IMR-90 (cell line): ENCODE measurements around the gene GRAMD4. TPM values are rescaled to one million over a fixed set of nuclear protein-coding genes. Genes with fewer than 3 reads are reported as not detected.

Source experiments
- ATAC-seq: fragments of 200-7000 bp; cut with Tn5 transposase; 2 replicates; pipeline ENCODE4 v1.9.1; 2020; ENCODE audit warnings: low read depth, mild to moderate bottlenecking, moderate library complexity
- BruUV-seq: library from RNA; stranded (reverse); fragments of 400-500 nt; replicated peaks from 2 replicates; lab custom pipeline; 2021; lab: Mats Ljungman, UMichigan
- CTCF ChIA-PET: fragments of 300-600 bp; formaldehyde crosslinking; extraction: SDS; loops from one replicate; lab custom pipeline; 2021; ENCODE audit warnings: antibody characterized with exemption; lab: Yijun Ruan, JAX
- POLR2A ChIA-PET: fragments of 300-600 bp; sonication (Branson Sonifier 250); formaldehyde crosslinking; loops from one replicate; lab custom pipeline; 2022; ENCODE audit warnings: antibody characterized with exemption; ENCODE audit not compliant: unreplicated experiment; lab: Charles Lee
- DNase-seq: peaks from one replicate; pipeline ENCODE4 v3.0.0; 2013
- H2AFZ ChIP-seq: replicated peaks from 2 replicates; pipeline ENCODE3; 2013; ENCODE audit warnings: low read length, mild to moderate bottlenecking; ENCODE audit not compliant: poor library complexity
- H2AK5ac ChIP-seq: 2 replicates; pipeline ENCODE4 v1.6.1; 2013; ENCODE audit warnings: low read depth, low read length, inconsistent platforms
- H2AK9ac ChIP-seq: replicated peaks from 2 replicates; pipeline ENCODE3; 2013; ENCODE audit warnings: mild to moderate bottlenecking, low read depth, low read length, moderate library complexity; ENCODE audit not compliant: poor library complexity
- H2BK120ac ChIP-seq: 2 replicates; pipeline ENCODE4 v1.6.1; 2013; ENCODE audit warnings: low read depth, low read length, inconsistent platforms
- H2BK15ac ChIP-seq: 3 replicates; pipeline ENCODE4 v1.6.1; 2013; ENCODE audit warnings: low read depth, low read length, inconsistent platforms
- H2BK20ac ChIP-seq: 2 replicates; pipeline ENCODE4 v1.6.1; 2013; ENCODE audit warnings: low read depth, mild to moderate bottlenecking, inconsistent platforms, low read length, moderate library complexity
- H2BK5ac ChIP-seq: 2 replicates; pipeline ENCODE4 v1.6.1; 2013; ENCODE audit warnings: mild to moderate bottlenecking, low read depth, low read length, inconsistent platforms; ENCODE audit not compliant: poor library complexity, severe bottlenecking
- H3K14ac ChIP-seq: replicated peaks from 2 replicates; pipeline ENCODE4 v1.6.1; 2013; ENCODE audit warnings: low read depth, low read length, inconsistent platforms
- H3K18ac ChIP-seq: 2 replicates; pipeline ENCODE4 v1.6.1; 2013; ENCODE audit warnings: low read depth, low read length, control low read depth
- H3K23ac ChIP-seq: 2 replicates; pipeline ENCODE4 v1.6.1; 2013; ENCODE audit warnings: low read depth, low read length, inconsistent platforms
- H3K27ac ChIP-seq: 2 replicates; pipeline ENCODE4 v1.5.1; 2013; ENCODE audit warnings: mild to moderate bottlenecking, control low read depth, low read length; ENCODE audit not compliant: insufficient read depth
- H3K27me3 ChIP-seq: 2 replicates; pipeline ENCODE4 v1.6.1; 2013; ENCODE audit warnings: low read length; ENCODE audit not compliant: control insufficient read depth, insufficient read depth
- H3K36me3 ChIP-seq: 2 replicates; pipeline ENCODE4 v1.6.1; 2013; ENCODE audit warnings: low read length, mixed read lengths; ENCODE audit not compliant: control insufficient read depth, insufficient read depth
- H3K4ac ChIP-seq: 2 replicates; pipeline ENCODE4 v1.6.1; 2013; ENCODE audit warnings: low read depth, low read length, inconsistent platforms
- H3K4me1 ChIP-seq: 2 replicates; pipeline ENCODE4 v1.6.1; 2013; ENCODE audit warnings: low read length, mixed read lengths; ENCODE audit not compliant: control insufficient read depth, insufficient read depth
- H3K4me2 ChIP-seq: 2 replicates; pipeline ENCODE4 v1.6.1; 2013; ENCODE audit warnings: low read depth, mild to moderate bottlenecking, control low read depth, low read length, moderate library complexity
- H3K4me3 ChIP-seq: 2 replicates; pipeline ENCODE4 v1.5.1; 2013; ENCODE audit warnings: low read depth, mild to moderate bottlenecking, control low read depth, low read length, moderate library complexity; ENCODE audit not compliant: insufficient read depth
- H3K56ac ChIP-seq: 2 replicates; pipeline ENCODE4 v1.6.1; 2013; ENCODE audit warnings: low read length, inconsistent platforms; ENCODE audit not compliant: insufficient read depth; ENCODE audit errors: extremely low read depth
- H3K79me1 ChIP-seq, 2 experiments: 2 replicates each; pipeline ENCODE4 v1.6.1; 2013; ENCODE audit warnings: low read length in 2 of 2, inconsistent platforms in 1 of 2, low read depth in 1 of 2
- H3K9ac ChIP-seq: 2 replicates; pipeline ENCODE4 v1.6.1; 2013; ENCODE audit warnings: low read depth, low read length, control low read depth
- H3K9me1 ChIP-seq: 2 replicates; pipeline ENCODE4 v1.6.1; 2013; ENCODE audit warnings: low read length, inconsistent platforms; ENCODE audit not compliant: insufficient read depth
- H3K9me3 ChIP-seq: 2 replicates; pipeline ENCODE4 v1.6.1; 2013; ENCODE audit warnings: low read length; ENCODE audit not compliant: control insufficient read depth, insufficient read depth
- H4K20me1 ChIP-seq: 2 replicates; pipeline ENCODE4 v1.6.1; 2013; ENCODE audit warnings: low read length, inconsistent platforms; ENCODE audit not compliant: insufficient read depth
- H4K5ac ChIP-seq: 2 replicates; pipeline ENCODE4 v1.6.1; 2013; ENCODE audit warnings: mild to moderate bottlenecking, low read depth, low read length, control low read depth
- H4K8ac ChIP-seq, 2 experiments: 2 replicates each; pipeline ENCODE4 v1.6.1; 2013; ENCODE audit warnings: low read depth in 2 of 2, low read length in 2 of 2, control low read depth in 1 of 2, inconsistent platforms in 1 of 2
- H4K91ac ChIP-seq: 2 replicates; pipeline ENCODE4 v1.6.1; 2013; ENCODE audit warnings: low read depth, low read length, inconsistent platforms; ENCODE audit not compliant: insufficient read depth
- CEBPB ChIP-seq: IDR thresholded peaks from 2 replicates; pipeline ENCODE4 v1.6.1; 2012; ENCODE audit warnings: low read depth, low read length, improper control_type of control experiment
- CHD1 ChIP-seq: IDR thresholded peaks from 2 replicates; pipeline ENCODE4 v1.6.1; 2012; ENCODE audit warnings: low read depth, low read length, improper control_type of control experiment
- MAFK ChIP-seq: IDR thresholded peaks from 2 replicates; pipeline ENCODE4 v1.6.1; 2012; ENCODE audit warnings: low read depth, low read length, improper control_type of control experiment
- RAD21 ChIP-seq: IDR thresholded peaks from 2 replicates; pipeline ENCODE4 v1.6.1; 2012; ENCODE audit warnings: low read length, improper control_type of control experiment
- RFX5 ChIP-seq: IDR thresholded peaks from 2 replicates; pipeline ENCODE4 v1.8.0; 2012; ENCODE audit warnings: low read depth, mild to moderate bottlenecking, low read length, moderate library complexity
- SMC3 ChIP-seq: fragments of 150-350 bp; IDR thresholded peaks from 2 replicates; pipeline ENCODE4 v1.6.1; 2016; ENCODE audit warnings: low read depth, mild to moderate bottlenecking, antibody characterized with exemption, low read length, moderate library complexity
- WGBS, 2 experiments: methylation state at CpG; one replicate each; pipeline versions ENCODE4 v1.1.5 to v1.1.7; 2013; ENCODE audit warnings: missing lambda C conversion rate in 2 of 2; ENCODE audit not compliant: insufficient read length in 1 of 2; ENCODE audit errors: extremely low coverage in 2 of 2; 5-methylcytosine and 5-hydroxymethylcytosine counted together
- dilution Hi-C: fragments of 300-500 bp; cut with HindIII; formaldehyde crosslinking; loops from one replicate; pipeline ENCODE4 v1.14.3; 2018; ENCODE audit warnings: low sequenced_read_pairs; ENCODE audit not compliant: unreplicated experiment
- in situ Hi-C: fragments of 300-500 bp; cut with MboI; formaldehyde crosslinking; loops from 3 replicates; pipeline ENCODE4 v1.14.3; 2019; ENCODE audit warnings: low sequenced_read_pairs, inconsistent platforms, mixed read lengths
- intact Hi-C: fragments of 100-400 bp; cut with micrococcal nuclease; formaldehyde crosslinking; loops from 2 replicates; pipeline ENCODE4 v1.10.0; 2022
- polyA plus RNA-seq, 3 experiments: library from polyadenylated mRNA; depleted of rRNA; stranded (reverse); fragments of >200 nt; gene quantifications; 2 replicates each; pipeline ENCODE4 v1.2.3, GENCODE V29; 2012; ENCODE audit warnings: low replicate concordance in 1 of 3
- total RNA-seq: library from RNA; depleted of rRNA; stranded (reverse); fragments of >200 nt; gene quantifications from 2 replicates; pipeline ENCODE4 v1.2.3, GENCODE V29; 2012

The GRAMD4 gene
- total and polyA plus RNA-seq, 2 of the 4 experiments (the other 2 are of a cell fraction) = 2.7 to 5.8 TPM

DNA sequence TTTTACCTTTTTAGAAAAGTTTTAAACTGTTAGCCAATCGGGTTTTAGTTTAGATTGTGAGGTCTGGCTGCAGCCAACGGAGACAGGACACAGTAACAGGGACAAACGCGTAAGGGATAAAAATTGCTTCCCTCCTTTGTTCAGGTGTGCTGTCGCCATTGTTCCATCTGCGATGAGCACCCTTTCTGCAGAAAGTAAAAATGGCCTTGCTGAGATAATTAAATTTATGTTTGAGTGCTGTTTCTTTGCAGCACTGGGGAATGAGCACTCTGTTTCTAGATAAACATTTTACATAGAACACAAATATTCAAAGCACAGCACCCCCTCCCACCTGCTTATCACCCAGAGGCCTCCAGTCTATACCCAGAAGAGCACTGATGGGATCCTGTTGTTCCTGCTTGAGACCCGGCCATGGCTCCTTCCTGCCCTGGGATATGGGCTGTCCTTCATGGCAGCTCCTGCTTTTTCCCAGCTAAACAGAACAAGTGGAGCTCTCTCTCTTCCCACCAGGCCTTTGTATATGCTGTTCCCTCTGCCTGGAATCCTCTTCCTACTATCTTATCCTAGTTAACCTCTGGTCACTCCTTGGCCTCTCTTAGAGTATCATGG lies 48.4 kb upstream of the GRAMD4 start:
- Histone ChIP-seq H3K9me1 (no peaks in the 10 kb centered on the region), H3K36me3 (no peaks in the 10 kb centered on the region), H2AK5ac (no peak overlapping the region), H3K23ac (no peak overlapping the region), H2AK9ac (no peak overlapping the region), H4K91ac (no peak overlapping the region), H3K4ac (no peak overlapping the region), H4K8ac (no peak overlapping the region), H3K4me3 (no peak overlapping the region), H3K9ac (no peak overlapping the region), H2BK20ac (no peak overlapping the region), H4K20me1 (no peaks in the 10 kb centered on the region), H2BK15ac (no peak overlapping the region), H2BK120ac (no peak overlapping the region), H2AFZ (no peak overlapping the region), H3K4me1 (no peaks in the 10 kb centered on the region), H2BK5ac (no peak overlapping the region), H3K56ac (no peak overlapping the region), H3K4me2 (no peak overlapping the region), H3K18ac (no peak overlapping the region), H3K14ac (no peak overlapping the region), H3K9me3 (peaks cover 17% of the 10 kb centered on the region), H4K5ac (no peak overlapping the region), H3K27me3 (peaks cover 11% of the 10 kb centered on the region; the same call in 1 of the 2 replicates), H3K27ac (no peak overlapping the region), H3K79me1 (no peaks in the 10 kb centered on the region)
- DNase-seq = no peak
- no TSS peak for BruUV-seq
- TF ChIP-seq CHD1 (no peak), MAFK (no peak), SMC3 (no peak), RFX5 (no peak), CEBPB (no peak), RAD21 (no peak)
- in situ Hi-C loops = no loop called here
- ChIA-PET POLR2A (no interaction called here), CTCF (no interaction called here)
- dilution Hi-C loops = no loop called here
- WGBS, 2 experiments = 93% methylated on average over 5 of the region's 7 CpGs; no CpG with 5 or more reads in 1 of the 2 experiments
- intact Hi-C loops = no loop called here
- ATAC-seq = no peak
